Lung (tissue), 12 donors: ENCODE data around the gene FAM50B. TPM values are rescaled to one million over a fixed set of nuclear protein-coding genes. Genes with fewer than 3 reads are reported as not detected.

Source experiments
- ATAC-seq: fragments of 200-7000 bp; cut with Tn5 transposase; one replicate; pipeline ENCODE4 v1.9.1; 2020; ENCODE audit warnings: moderate number of reproducible peaks; ENCODE audit not compliant: insufficient read depth, low FRiP score
- DNase-seq, 3 donors: peaks; one replicate each; pipeline ENCODE4 v3.0.0-alpha.2; 2013 to 2017
- H3K27ac ChIP-seq, 2 donors: one replicate each; pipeline ENCODE4 v1.5.1; 2013; ENCODE audit warnings: mild to moderate bottlenecking in 2 of 2, moderate library complexity in 2 of 2, control low read depth in 1 of 2, inconsistent platforms in 1 of 2, low read depth in 1 of 2, low read length in 1 of 2
- H3K27me3 ChIP-seq, 3 donors: one replicate each; pipeline ENCODE4 v1.5.1; 2013; ENCODE audit warnings: low read length in 2 of 3; ENCODE audit not compliant: control insufficient read depth in 3 of 3, insufficient read depth in 3 of 3
- H3K36me3 ChIP-seq, 4 donors: one replicate each; pipeline ENCODE4 v1.5.1; 2013; ENCODE audit warnings: low read length in 4 of 4, mild to moderate bottlenecking in 1 of 4, moderate library complexity in 1 of 4; ENCODE audit not compliant: control insufficient read depth in 4 of 4, insufficient read depth in 4 of 4
- H3K4me1 ChIP-seq, 5 donors: one replicate each; pipeline ENCODE4 v1.5.1; 2013; ENCODE audit warnings: low read length in 5 of 5, mild to moderate bottlenecking in 2 of 5, moderate library complexity in 1 of 5; ENCODE audit not compliant: control insufficient read depth in 5 of 5, insufficient read depth in 5 of 5
- H3K4me3 ChIP-seq: one replicate; pipeline ENCODE4 v1.5.1; 2013; ENCODE audit warnings: mild to moderate bottlenecking, control low read depth, moderate library complexity
- H3K9ac ChIP-seq, 2 donors: one replicate each; pipeline ENCODE4 v1.5.1; 2013; ENCODE audit warnings: low read length in 2 of 2, control low read depth in 1 of 2; ENCODE audit not compliant: insufficient read depth in 1 of 2
- H3K9me3 ChIP-seq, 4 donors: one replicate each; pipeline ENCODE4 v1.5.1; 2013; ENCODE audit warnings: low read length in 3 of 4, mild to moderate bottlenecking in 1 of 4, moderate library complexity in 1 of 4; ENCODE audit not compliant: control insufficient read depth in 4 of 4, insufficient read depth in 3 of 4
- WGBS, 2 donors: extraction: QIAGEN DNeasy Blood & Tissue Kit; methylation state at CpG; one replicate each; pipeline ENCODE4 v1.1.7; 2013; 5-methylcytosine and 5-hydroxymethylcytosine counted together
- polyA plus RNA-seq, 2 donors: library from polyadenylated mRNA; stranded (reverse); fragments of 200-250 nt; gene quantifications; one replicate each; pipeline ENCODE4 v1.2.1, GENCODE V29; 2013
- total RNA-seq, 2 donors: library from RNA; depleted of rRNA in 1 of 2; stranded (reverse); fragments of >200 nt in 1 of 2; gene quantifications; one replicate each; pipeline ENCODE4 v1.2.1, GENCODE V29; 2014 to 2021
- TF ChIP-seq, protein P1 (sequence below): IDR thresholded peaks from 2 replicates; pipeline ENCODE4 v1.5.1; 2012; ENCODE audit warnings: mild to moderate bottlenecking; ENCODE audit errors: control extremely low read depth, extremely low read depth
- donor health status: control.
- donor health status: control.
- donor health status: Bipolar disorder and iron deficiency.
- donor health status: healthy.
- donor health status: DM: yes; HTN: yes; CAD: no.

The FAM50B gene
- total and polyA plus RNA-seq, 4 donors: 7.1 to 15.8 (median 11.3) TPM

DNA sequence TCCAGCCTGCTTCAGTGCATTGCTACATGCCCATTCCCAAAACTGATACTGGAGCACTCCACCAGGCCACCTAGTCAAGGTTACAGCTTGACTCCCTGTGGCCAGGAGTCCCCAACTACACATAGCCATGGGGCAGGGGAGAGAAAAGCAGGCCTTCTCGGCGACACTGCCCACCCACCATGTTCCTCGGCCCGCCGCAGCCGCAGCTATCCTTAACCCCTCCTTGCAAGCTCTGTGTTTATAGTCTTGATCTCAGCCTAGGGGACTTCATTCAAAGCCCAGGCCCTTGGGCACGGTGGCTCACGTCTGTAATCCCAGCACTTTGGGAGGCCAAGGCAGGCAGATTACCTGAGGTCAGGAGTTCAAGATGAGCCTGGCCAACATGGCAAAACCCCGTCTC lies 39.2 kb upstream of the FAM50B start:
- H3K4me3 ChIP-seq: no peak overlapping the region
- no peaks in the 10 kb centered on the region for H3K9me3 ChIP-seq
- no peak for ATAC-seq
- H3K36me3 ChIP-seq: no peaks in the 10 kb centered on the region
- TF ChIP-seq, protein P1, sequence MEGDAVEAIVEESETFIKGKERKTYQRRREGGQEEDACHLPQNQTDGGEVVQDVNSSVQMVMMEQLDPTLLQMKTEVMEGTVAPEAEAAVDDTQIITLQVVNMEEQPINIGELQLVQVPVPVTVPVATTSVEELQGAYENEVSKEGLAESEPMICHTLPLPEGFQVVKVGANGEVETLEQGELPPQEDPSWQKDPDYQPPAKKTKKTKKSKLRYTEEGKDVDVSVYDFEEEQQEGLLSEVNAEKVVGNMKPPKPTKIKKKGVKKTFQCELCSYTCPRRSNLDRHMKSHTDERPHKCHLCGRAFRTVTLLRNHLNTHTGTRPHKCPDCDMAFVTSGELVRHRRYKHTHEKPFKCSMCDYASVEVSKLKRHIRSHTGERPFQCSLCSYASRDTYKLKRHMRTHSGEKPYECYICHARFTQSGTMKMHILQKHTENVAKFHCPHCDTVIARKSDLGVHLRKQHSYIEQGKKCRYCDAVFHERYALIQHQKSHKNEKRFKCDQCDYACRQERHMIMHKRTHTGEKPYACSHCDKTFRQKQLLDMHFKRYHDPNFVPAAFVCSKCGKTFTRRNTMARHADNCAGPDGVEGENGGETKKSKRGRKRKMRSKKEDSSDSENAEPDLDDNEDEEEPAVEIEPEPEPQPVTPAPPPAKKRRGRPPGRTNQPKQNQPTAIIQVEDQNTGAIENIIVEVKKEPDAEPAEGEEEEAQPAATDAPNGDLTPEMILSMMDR: no peak
- H3K27ac ChIP-seq: no peak overlapping the region
- H3K9ac ChIP-seq: no peak overlapping the region
- H3K4me1 ChIP-seq: peaks cover 0 to 12% (median 0%) of the 10 kb centered on the region in 5 donors
- WGBS, 2 donors: 96% methylated on average over 9 of the region's 9 CpGs
- no peak for DNase-seq
- H3K27me3 ChIP-seq: no peaks in the 10 kb centered on the region

DNA sequence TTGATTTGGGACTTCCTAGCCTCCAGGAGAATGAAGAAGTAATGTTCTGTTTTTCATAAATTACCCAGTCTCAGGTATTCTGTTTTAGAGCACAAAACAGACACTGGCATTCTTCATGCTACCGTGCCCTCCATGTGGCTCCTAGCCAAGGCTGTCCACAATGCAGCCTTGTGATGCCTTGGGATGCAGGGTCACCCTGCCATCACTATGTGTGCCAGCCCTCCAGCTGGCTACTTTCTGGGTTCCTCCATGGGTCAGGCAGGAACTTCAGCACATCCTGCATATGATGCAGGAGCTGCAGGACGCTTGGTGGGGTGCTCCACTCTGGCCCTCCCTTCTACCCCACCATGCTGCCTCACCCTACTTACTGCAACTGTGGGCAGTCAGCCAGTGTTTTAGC lies 38.0 kb upstream of the FAM50B start:
- DNase-seq (no peak), ATAC-seq (no peak)

DNA sequence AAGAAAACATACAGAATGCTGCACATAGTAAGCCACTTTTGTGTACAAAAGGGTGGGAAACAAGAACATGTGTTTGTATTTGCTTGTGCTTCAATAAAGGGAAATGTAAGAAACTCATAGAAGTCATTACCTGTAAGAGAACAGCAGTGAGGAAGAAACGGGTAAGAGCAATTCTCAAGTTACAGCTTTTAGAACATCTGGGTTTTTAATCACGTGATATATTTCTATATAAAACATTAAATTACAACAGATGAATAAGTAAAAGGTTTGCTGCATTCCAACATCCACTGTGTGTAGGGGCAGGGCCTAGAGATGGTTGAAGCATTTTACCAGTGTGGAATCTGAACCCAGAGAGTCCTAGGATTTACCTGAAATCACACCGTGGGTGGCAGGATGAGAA lies 36.6 kb upstream of the FAM50B start:
- WGBS, 2 donors: 36 to 61% methylated on average over 3 of the region's 3 CpGs
- Histone ChIP-seq H3K27me3 (no peaks in the 10 kb centered on the region), H3K4me3 (no peak overlapping the region), H3K9ac (no peak overlapping the region), H3K36me3 (no peaks in the 10 kb centered on the region), H3K9me3 (no peaks in the 10 kb centered on the region), H3K27ac (no peak overlapping the region), H3K4me1 (peaks cover 0 to 11% (median 0%) of the 10 kb centered on the region in 5 donors)
- no peak for ATAC-seq
- TF ChIP-seq, protein P1: no peak
- no peak for DNase-seq

More for the DNA sequence above, 38.0 kb upstream of the FAM50B start:
- WGBS, 2 donors: 54 to 65% methylated on average over 2 of the region's 2 CpGs
- H3K27me3 ChIP-seq: no peaks in the 10 kb centered on the region
- TF ChIP-seq, protein P1: no peak
- no peaks in the 10 kb centered on the region for H3K36me3 ChIP-seq
- no peaks in the 10 kb centered on the region for H3K9me3 ChIP-seq
- peaks cover 0 to 11% (median 0%) of the 10 kb centered on the region in 5 donors for H3K4me1 ChIP-seq
- H3K4me3 ChIP-seq: no peak overlapping the region
- no peak overlapping the region for H3K27ac ChIP-seq
- no peak overlapping the region for H3K9ac ChIP-seq
